ENCODE data around the gene SH3TC1. TPM values are rescaled to one million over a fixed set of nuclear protein-coding genes. Genes with fewer than 3 reads are reported as not detected.

Gene SH3TC1
- total and polyA plus RNA-seq, 2 of the 13 experiments (the other 11 are each of a cell fraction or from before 2014, with no cell fraction given): 14.9 to 21.8 TPM

DNA sequence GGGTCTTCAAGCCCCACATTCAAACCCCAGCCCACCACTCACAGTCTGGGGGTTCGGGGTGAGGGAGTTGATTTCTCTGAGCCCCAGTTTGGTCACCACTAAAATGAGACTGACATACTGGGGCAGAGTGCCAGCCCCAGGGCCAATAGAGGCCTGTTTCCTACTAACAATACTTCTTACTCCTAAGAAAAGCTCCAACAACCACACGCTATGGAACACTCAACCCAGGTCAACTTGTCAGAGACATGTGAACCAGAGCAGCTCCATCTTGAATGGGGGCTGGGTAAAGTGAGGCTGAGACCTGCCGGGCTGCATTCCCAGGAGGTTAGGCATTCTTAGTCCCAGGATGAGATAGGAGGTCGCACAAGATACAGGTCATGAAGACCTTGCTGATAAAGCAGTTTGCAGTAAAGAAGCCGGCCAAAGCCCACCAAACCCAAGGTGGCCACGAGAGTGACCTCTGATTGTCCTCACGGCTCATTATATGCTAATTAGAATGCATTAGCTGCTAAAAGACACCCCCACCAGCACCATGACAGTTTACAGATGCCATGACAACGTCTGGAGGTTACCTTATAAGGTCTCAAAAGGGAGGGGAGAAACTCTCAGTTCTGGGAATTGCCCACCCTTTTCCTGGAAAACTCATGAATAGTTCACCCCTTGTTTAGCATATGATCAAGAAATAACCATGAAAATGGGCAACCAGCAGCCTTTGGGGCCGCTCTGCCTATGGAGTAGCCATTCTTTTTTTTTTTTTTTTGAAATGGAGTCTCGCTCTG, 43.9 kb downstream of the SH3TC1 start:
- intact Hi-C loops (cut with micrococcal nuclease; ENCODE audit: unreplicated experiment) (loop anchor here (1.0 to 5.0 kb wide), 2 partner anchors 51 to 160 kb away; no protein-coding TSS in a partner anchor), in situ Hi-C loops (cut with HindIII; ENCODE audit: extremely low pct_ligation_motif_present, low pct_unique_long_range_greater_than_20kb) (loop anchor here (5.0 kb wide), 1 partner anchor 159 kb away; no protein-coding TSS in a partner anchor)
- Histone ChIP-seq H3K9ac (ENCODE audit: insufficient read depth, low read depth, low read length) (no peak overlapping the region), H3K79me2 (ENCODE audit: insufficient read depth, low read length) (no peaks in the 10 kb centered on the region), H3K9me3 (ENCODE audit: low read length) (no peaks in the 10 kb centered on the region), H3K27me3 (ENCODE audit: control insufficient read depth in 1 of 2, insufficient read depth in 2 of 2, low read length in 2 of 2) (no peaks in the 10 kb centered on the region), H3K27ac (ENCODE audit: extremely low read length, insufficient read depth, low read length) (no peak overlapping the region), H2AFZ (ENCODE audit: low read length) (no peak overlapping the region), H3K36me3 (replicated peaks in 1 of 2; ENCODE audit: control insufficient read depth in 1 of 2, insufficient read depth in 2 of 2, low read length in 2 of 2) (peaks cover 7 to 20% of the 10 kb centered on the region in 2 experiments; a peak in 4 of 5 replicates), H4K20me1 (ENCODE audit: insufficient read depth, low read length) (peaks cover 9% of the 10 kb centered on the region; the same call in 1 of the 2 replicates), H3K4me1 (ENCODE audit: insufficient read depth, low read length) (peaks cover 49% of the 10 kb centered on the region), H3K4me2 (ENCODE audit: low read depth, low read length) (no peak overlapping the region), H3K4me3 (replicated peaks in 1 of 3; ENCODE audit: insufficient read depth in 1 of 3, low read depth in 2 of 3, low read length in 3 of 3) (no peak overlapping the region)
- POLR2A ChIA-PET: interaction anchor here (0.9 to 1.2 kb wide), 2 partner anchors 20 to 168 kb away, joined by 3 read pairs; no protein-coding TSS in a partner anchor
- ATAC-seq: no peak
- DNase-seq (ENCODE audit: low spot score): no peak
- CTCF ChIA-PET (ENCODE audit: low intra/inter-chr PET ratio, low total read pairs): interaction anchor here (0.8 to 3.7 kb wide), 3 partner anchors 66 to 167 kb away, joined by 4 to 29 read pairs (median 8); no protein-coding TSS in a partner anchor
- WGBS (ENCODE audit: low lambda C conversion rate): 92% methylated on average over 7 of the region's 10 CpGs
- FAIRE-seq: no peak
- no TSS peak for BruUV-seq (replicated peaks)
- TF ChIP-seq ZNF703 (CRISPR knock-in tag; IDR thresholded peaks at IDR 0.05; ENCODE audit: borderline replicate concordance) (no peak), NR2F2 (IDR thresholded peaks at IDR 0.05; ENCODE audit: borderline replicate concordance, low read depth) (no peak), ZNF7 (CRISPR knock-in tag; IDR thresholded peaks at IDR 0.05) (peak; percentile 74), MTF2 (CRISPR knock-in tag; IDR thresholded peaks at IDR 0.05; ENCODE audit: borderline replicate concordance) (no peak), MAF1 (CRISPR knock-in tag; IDR thresholded peaks at IDR 0.05; ENCODE audit: borderline replicate concordance) (no peak), ZIK1 (CRISPR knock-in tag; IDR thresholded peaks at IDR 0.05; ENCODE audit: borderline replicate concordance, low read depth) (no peak)

Data from HepG2 (cell line).